ENCODE results near the gene TP53BP1.
"Not testable (repeated sequence)": the region's sequence is repeated elsewhere in the genome, so short reads cannot be mapped to it uniquely, and the experiment has no call there.

TP53BP1 gene

GRCh38 chr15:43492673-43493601, at the start of gene TP53BP1:
Gene TP53BP1, minus strand, starts transcription at chr15:43493156. Its CDS starts 113 bp downstream, at chr15:43493043.
- H3K9ac ChIP-seq (ENCODE audit: low read length): peak within 1 kb of the TSS; percentile 75
- H3K9me3 ChIP-seq (ENCODE audit: control insufficient read depth, low read length): no peaks in the 10 kb centered on the region

GRCh38 chr15:43541785-43542184, 48.8 kb upstream of the TP53BP1 start:
- no peak overlapping the region for H3K9ac ChIP-seq (ENCODE audit: low read length)
- H3K36me3 ChIP-seq (ENCODE audit: control insufficient read depth, insufficient read depth, low read length): no peaks in the 10 kb centered on the region
- no peaks in the 10 kb centered on the region for H3K9me3 ChIP-seq (ENCODE audit: control insufficient read depth, low read length)
- H3K4me1 ChIP-seq (ENCODE audit: control insufficient read depth, insufficient read depth, low read length): no peaks in the 10 kb centered on the region
- H3K4me3 ChIP-seq (ENCODE audit: low read length): no peak overlapping the region
- no peaks in the 10 kb centered on the region for H3K27me3 ChIP-seq (ENCODE audit: control insufficient read depth, insufficient read depth, low read length)

More at GRCh38 chr15:43492673-43493601, at the start of gene TP53BP1:
- Histone ChIP-seq H3K4me3 (ENCODE audit: low read length) (peak within 1 kb of the TSS; percentile 79), H3K27me3 (ENCODE audit: control insufficient read depth, insufficient read depth, low read length) (no peaks in the 10 kb centered on the region), H3K4me1 (ENCODE audit: control insufficient read depth, insufficient read depth, low read length) (peaks cover 5% of the 10 kb centered on the region), H3K36me3 (ENCODE audit: control insufficient read depth, insufficient read depth, low read length) (no peaks in the 10 kb centered on the region)

GRCh38 chr15:43538091-43538490, 45.1 kb upstream of the TP53BP1 start:
- H3K27me3 ChIP-seq (ENCODE audit: control insufficient read depth, insufficient read depth, low read length): no peaks in the 10 kb centered on the region

GRCh38 chr15:43534897-43535296, 41.9 kb upstream of the TP53BP1 start:
- H3K9me3 ChIP-seq (ENCODE audit: control insufficient read depth, low read length): no peaks in the 10 kb centered on the region
- no peaks in the 10 kb centered on the region for H3K4me1 ChIP-seq (ENCODE audit: control insufficient read depth, insufficient read depth, low read length)
- no peak overlapping the region for H3K4me3 ChIP-seq (ENCODE audit: low read length)
- peaks cover 8% of the 10 kb centered on the region for H3K36me3 ChIP-seq (ENCODE audit: control insufficient read depth, insufficient read depth, low read length)
- no peaks in the 10 kb centered on the region for H3K27me3 ChIP-seq (ENCODE audit: control insufficient read depth, insufficient read depth, low read length)
- no peak overlapping the region for H3K9ac ChIP-seq (ENCODE audit: low read length)

More at GRCh38 chr15:43538091-43538490, 45.1 kb upstream of the TP53BP1 start:
- Histone ChIP-seq H3K9ac (ENCODE audit: low read length) (no peak overlapping the region), H3K9me3 (ENCODE audit: control insufficient read depth, low read length) (no peaks in the 10 kb centered on the region), H3K4me1 (ENCODE audit: control insufficient read depth, insufficient read depth, low read length) (no peaks in the 10 kb centered on the region), H3K4me3 (ENCODE audit: low read length) (no peak overlapping the region), H3K36me3 (ENCODE audit: control insufficient read depth, insufficient read depth, low read length) (peaks cover 8% of the 10 kb centered on the region)

GRCh38 chr15:43532826-43533225, 39.9 kb upstream of the TP53BP1 start:
- H3K9me3 ChIP-seq (ENCODE audit: control insufficient read depth, low read length); H3K4me1 ChIP-seq (ENCODE audit: control insufficient read depth, insufficient read depth, low read length); H3K4me3 ChIP-seq (ENCODE audit: low read length); H3K9ac ChIP-seq (ENCODE audit: low read length); H3K36me3 ChIP-seq (ENCODE audit: control insufficient read depth, insufficient read depth, low read length); H3K27me3 ChIP-seq (ENCODE audit: control insufficient read depth, insufficient read depth, low read length): not testable (repeated sequence)

GRCh38 chr15:43531018-43531670, 38.2 kb upstream of the TP53BP1 start:
- H3K27me3 ChIP-seq (ENCODE audit: control insufficient read depth, insufficient read depth, low read length): no peaks in the 10 kb centered on the region
- H3K9me3 ChIP-seq (ENCODE audit: control insufficient read depth, low read length): no peaks in the 10 kb centered on the region
- H3K36me3 ChIP-seq (ENCODE audit: control insufficient read depth, insufficient read depth, low read length): peaks cover 8% of the 10 kb centered on the region
- H3K4me1 ChIP-seq (ENCODE audit: control insufficient read depth, insufficient read depth, low read length): no peaks in the 10 kb centered on the region
- H3K9ac ChIP-seq (ENCODE audit: low read length): no peak overlapping the region
- H3K4me3 ChIP-seq (ENCODE audit: low read length): no peak overlapping the region

- peaks cover 2% of the 10 kb centered on the region for H3K36me3 ChIP-seq (ENCODE audit: control insufficient read depth, insufficient read depth, low read length)
- no peaks in the 10 kb centered on the region for H3K4me1 ChIP-seq (ENCODE audit: control insufficient read depth, insufficient read depth, low read length)
- H3K27me3 ChIP-seq (ENCODE audit: control insufficient read depth, insufficient read depth, low read length): no peaks in the 10 kb centered on the region
- no peaks in the 10 kb centered on the region for H3K9me3 ChIP-seq (ENCODE audit: control insufficient read depth, low read length)
- H3K9ac ChIP-seq (ENCODE audit: low read length): no peak overlapping the region
- H3K4me3 ChIP-seq (ENCODE audit: low read length): no peak overlapping the region
These were observed 36.8 kb upstream of the TP53BP1 start for GRCh38 chr15:43529587-43530345.

GRCh38 chr15:43529141-43529540, 36.2 kb upstream of the TP53BP1 start:
- Histone ChIP-seq H3K4me3 (ENCODE audit: low read length) (no peak overlapping the region), H3K27me3 (ENCODE audit: control insufficient read depth, insufficient read depth, low read length) (no peaks in the 10 kb centered on the region), H3K36me3 (ENCODE audit: control insufficient read depth, insufficient read depth, low read length) (no peaks in the 10 kb centered on the region), H3K9ac (ENCODE audit: low read length) (no peak overlapping the region), H3K4me1 (ENCODE audit: control insufficient read depth, insufficient read depth, low read length) (no peaks in the 10 kb centered on the region), H3K9me3 (ENCODE audit: control insufficient read depth, low read length) (no peaks in the 10 kb centered on the region)

- Histone ChIP-seq H3K27me3 (ENCODE audit: control insufficient read depth, insufficient read depth, low read length) (no peaks in the 10 kb centered on the region), H3K36me3 (ENCODE audit: control insufficient read depth, insufficient read depth, low read length) (no peaks in the 10 kb centered on the region), H3K9ac (ENCODE audit: low read length) (no peak overlapping the region), H3K4me3 (ENCODE audit: low read length) (no peak overlapping the region), H3K4me1 (ENCODE audit: control insufficient read depth, insufficient read depth, low read length) (no peaks in the 10 kb centered on the region), H3K9me3 (ENCODE audit: control insufficient read depth, low read length) (no peaks in the 10 kb centered on the region)
These were observed 35.6 kb upstream of the TP53BP1 start for GRCh38 chr15:43528542-43529007.

GRCh38 chr15:43527802-43528541, 35.0 kb upstream of the TP53BP1 start:
- Histone ChIP-seq H3K9me3 (ENCODE audit: control insufficient read depth, low read length) (no peaks in the 10 kb centered on the region), H3K27me3 (ENCODE audit: control insufficient read depth, insufficient read depth, low read length) (no peaks in the 10 kb centered on the region), H3K4me3 (ENCODE audit: low read length) (no peak overlapping the region), H3K36me3 (ENCODE audit: control insufficient read depth, insufficient read depth, low read length) (no peaks in the 10 kb centered on the region), H3K4me1 (ENCODE audit: control insufficient read depth, insufficient read depth, low read length) (no peaks in the 10 kb centered on the region), H3K9ac (ENCODE audit: low read length) (no peak overlapping the region)

- H3K9ac ChIP-seq (ENCODE audit: low read length): no peak overlapping the region
- H3K36me3 ChIP-seq (ENCODE audit: control insufficient read depth, insufficient read depth, low read length): no peaks in the 10 kb centered on the region
- no peak overlapping the region for H3K4me3 ChIP-seq (ENCODE audit: low read length)
- H3K27me3 ChIP-seq (ENCODE audit: control insufficient read depth, insufficient read depth, low read length): peaks cover 2% of the 10 kb centered on the region
- H3K9me3 ChIP-seq (ENCODE audit: control insufficient read depth, low read length): no peaks in the 10 kb centered on the region
- no peaks in the 10 kb centered on the region for H3K4me1 ChIP-seq (ENCODE audit: control insufficient read depth, insufficient read depth, low read length)
These were observed 34.3 kb upstream of the TP53BP1 start for GRCh38 chr15:43527016-43527801.

Data from mucosa of stomach (tissue), 1 donor.